B cell (primary cell): ENCODE measurements around the gene UQCR11.

Experiments
- EZH2 ChIP-seq: IDR thresholded peaks from 2 replicates; pipeline ENCODE4 v1.6.1; 2012; ENCODE audit warnings: borderline replicate concordance, low read depth, mild to moderate bottlenecking, moderate library complexity, low read length; ENCODE audit not compliant: insufficient read depth, poor library complexity, severe bottlenecking
- TF ChIP-seq, protein P1 (sequence below): fragments of 200-600 bp; IDR thresholded peaks from one replicate; pipeline ENCODE4 v1.8.0; 2022; ENCODE audit warnings: antibody characterized with exemption, mild to moderate bottlenecking

DNA sequence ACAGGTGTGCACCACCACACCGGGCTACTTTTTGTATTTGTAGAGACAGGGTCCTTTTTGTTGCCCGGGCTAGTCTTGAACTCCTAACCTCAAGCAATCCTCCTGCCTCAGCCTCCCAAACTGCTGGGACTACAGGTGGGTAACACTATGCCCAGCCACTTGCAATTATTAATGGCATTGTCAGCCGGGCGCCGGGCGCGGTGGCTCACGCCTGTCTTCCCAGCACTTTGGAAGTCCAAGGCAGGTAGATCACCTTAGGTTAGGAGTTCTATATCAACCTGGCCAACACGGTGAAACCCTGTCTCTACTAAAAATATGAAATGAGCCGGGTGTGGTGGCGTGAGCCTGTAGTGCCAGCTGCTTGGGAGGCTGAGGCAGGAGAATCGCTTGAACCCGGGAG lies 34.4 kb downstream of the UQCR11 start:
- TF ChIP-seq, protein P1, sequence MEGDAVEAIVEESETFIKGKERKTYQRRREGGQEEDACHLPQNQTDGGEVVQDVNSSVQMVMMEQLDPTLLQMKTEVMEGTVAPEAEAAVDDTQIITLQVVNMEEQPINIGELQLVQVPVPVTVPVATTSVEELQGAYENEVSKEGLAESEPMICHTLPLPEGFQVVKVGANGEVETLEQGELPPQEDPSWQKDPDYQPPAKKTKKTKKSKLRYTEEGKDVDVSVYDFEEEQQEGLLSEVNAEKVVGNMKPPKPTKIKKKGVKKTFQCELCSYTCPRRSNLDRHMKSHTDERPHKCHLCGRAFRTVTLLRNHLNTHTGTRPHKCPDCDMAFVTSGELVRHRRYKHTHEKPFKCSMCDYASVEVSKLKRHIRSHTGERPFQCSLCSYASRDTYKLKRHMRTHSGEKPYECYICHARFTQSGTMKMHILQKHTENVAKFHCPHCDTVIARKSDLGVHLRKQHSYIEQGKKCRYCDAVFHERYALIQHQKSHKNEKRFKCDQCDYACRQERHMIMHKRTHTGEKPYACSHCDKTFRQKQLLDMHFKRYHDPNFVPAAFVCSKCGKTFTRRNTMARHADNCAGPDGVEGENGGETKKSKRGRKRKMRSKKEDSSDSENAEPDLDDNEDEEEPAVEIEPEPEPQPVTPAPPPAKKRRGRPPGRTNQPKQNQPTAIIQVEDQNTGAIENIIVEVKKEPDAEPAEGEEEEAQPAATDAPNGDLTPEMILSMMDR: no peak
- no peak for TF ChIP-seq EZH2
